HL-60 (cell line): Measurements from ENCODE around the gene CDKL4.

Experiments used
- GABPA ChIP-seq: IDR thresholded peaks from 2 replicates; pipeline ENCODE4 v1.6.1; 2012; ENCODE audit warnings: low read depth
- POLR2AphosphoS5 ChIP-seq: IDR thresholded peaks from 2 replicates; pipeline ENCODE4 v1.6.1; 2012; ENCODE audit warnings: low read depth
- TF ChIP-seq, protein P1 (sequence below): IDR thresholded peaks from one replicate; pipeline ENCODE4 v1.5.1; 2011; ENCODE audit warnings: low read length, control low read depth, inconsistent platforms; ENCODE audit not compliant: insufficient read depth
- TF ChIP-seq, protein P2 (sequence below): IDR thresholded peaks from 2 replicates; pipeline ENCODE4 v1.6.1; 2012; ENCODE audit warnings: low read depth; ENCODE audit not compliant: insufficient replicate concordance

DNA sequence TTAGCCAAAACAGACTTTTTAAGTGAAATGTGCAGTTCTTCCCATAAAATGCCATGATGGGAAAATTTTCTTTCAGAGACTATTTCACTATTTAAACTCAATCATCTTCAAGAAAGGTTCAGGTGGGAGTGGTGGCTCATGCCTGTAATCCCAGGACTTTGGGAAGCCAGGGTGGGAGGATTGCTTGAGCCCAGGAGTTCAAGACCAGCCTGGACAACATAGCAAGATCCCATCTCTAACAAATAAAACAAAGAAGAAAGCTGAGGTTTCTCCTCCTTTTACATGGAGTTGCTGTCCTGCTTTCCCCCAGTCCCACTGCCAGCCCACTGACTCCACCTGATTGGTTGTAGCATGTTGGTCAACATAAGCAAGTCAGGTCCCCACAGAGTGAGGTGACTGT is 97.1 kb downstream of the CDKL4 start:
- TF ChIP-seq, protein P1, sequence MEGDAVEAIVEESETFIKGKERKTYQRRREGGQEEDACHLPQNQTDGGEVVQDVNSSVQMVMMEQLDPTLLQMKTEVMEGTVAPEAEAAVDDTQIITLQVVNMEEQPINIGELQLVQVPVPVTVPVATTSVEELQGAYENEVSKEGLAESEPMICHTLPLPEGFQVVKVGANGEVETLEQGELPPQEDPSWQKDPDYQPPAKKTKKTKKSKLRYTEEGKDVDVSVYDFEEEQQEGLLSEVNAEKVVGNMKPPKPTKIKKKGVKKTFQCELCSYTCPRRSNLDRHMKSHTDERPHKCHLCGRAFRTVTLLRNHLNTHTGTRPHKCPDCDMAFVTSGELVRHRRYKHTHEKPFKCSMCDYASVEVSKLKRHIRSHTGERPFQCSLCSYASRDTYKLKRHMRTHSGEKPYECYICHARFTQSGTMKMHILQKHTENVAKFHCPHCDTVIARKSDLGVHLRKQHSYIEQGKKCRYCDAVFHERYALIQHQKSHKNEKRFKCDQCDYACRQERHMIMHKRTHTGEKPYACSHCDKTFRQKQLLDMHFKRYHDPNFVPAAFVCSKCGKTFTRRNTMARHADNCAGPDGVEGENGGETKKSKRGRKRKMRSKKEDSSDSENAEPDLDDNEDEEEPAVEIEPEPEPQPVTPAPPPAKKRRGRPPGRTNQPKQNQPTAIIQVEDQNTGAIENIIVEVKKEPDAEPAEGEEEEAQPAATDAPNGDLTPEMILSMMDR = no peak
- TF ChIP-seq, protein P2, sequence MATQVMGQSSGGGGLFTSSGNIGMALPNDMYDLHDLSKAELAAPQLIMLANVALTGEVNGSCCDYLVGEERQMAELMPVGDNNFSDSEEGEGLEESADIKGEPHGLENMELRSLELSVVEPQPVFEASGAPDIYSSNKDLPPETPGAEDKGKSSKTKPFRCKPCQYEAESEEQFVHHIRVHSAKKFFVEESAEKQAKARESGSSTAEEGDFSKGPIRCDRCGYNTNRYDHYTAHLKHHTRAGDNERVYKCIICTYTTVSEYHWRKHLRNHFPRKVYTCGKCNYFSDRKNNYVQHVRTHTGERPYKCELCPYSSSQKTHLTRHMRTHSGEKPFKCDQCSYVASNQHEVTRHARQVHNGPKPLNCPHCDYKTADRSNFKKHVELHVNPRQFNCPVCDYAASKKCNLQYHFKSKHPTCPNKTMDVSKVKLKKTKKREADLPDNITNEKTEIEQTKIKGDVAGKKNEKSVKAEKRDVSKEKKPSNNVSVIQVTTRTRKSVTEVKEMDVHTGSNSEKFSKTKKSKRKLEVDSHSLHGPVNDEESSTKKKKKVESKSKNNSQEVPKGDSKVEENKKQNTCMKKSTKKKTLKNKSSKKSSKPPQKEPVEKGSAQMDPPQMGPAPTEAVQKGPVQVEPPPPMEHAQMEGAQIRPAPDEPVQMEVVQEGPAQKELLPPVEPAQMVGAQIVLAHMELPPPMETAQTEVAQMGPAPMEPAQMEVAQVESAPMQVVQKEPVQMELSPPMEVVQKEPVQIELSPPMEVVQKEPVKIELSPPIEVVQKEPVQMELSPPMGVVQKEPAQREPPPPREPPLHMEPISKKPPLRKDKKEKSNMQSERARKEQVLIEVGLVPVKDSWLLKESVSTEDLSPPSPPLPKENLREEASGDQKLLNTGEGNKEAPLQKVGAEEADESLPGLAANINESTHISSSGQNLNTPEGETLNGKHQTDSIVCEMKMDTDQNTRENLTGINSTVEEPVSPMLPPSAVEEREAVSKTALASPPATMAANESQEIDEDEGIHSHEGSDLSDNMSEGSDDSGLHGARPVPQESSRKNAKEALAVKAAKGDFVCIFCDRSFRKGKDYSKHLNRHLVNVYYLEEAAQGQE = no peak
- no peak for TF ChIP-seq POLR2AphosphoS5
- no peak for TF ChIP-seq GABPA
